OCI-LY3 (cell line): ENCODE results near the gene ARHGDIB.

Experiments
- CTCF ChIP-seq: fragments of 200-600, 300-600 bp; sonication (generic); IDR thresholded peaks from 2 replicates; pipeline ENCODE4 v1.5.1; 2014; ENCODE audit warnings: antibody characterized with exemption, low read length, low read depth
- EZH2phosphoT487 ChIP-seq: fragments of 200-600 bp; shearing (Covaris generic); IDR thresholded peaks from 2 replicates; pipeline ENCODE4 v1.6.1; 2018; ENCODE audit warnings: antibody characterized with exemption, mixed run types, low read depth

GRCh38 chr12:15000575-15000974 lies 39.2 kb upstream of the ARHGDIB start:
- TF ChIP-seq CTCF (no peak), EZH2phosphoT487 (no peak)
